Activated CD8-positive, alpha-beta T cell treated with anti-CD3 and anti-CD28 coated beads for 36 hours (primary cell): ENCODE measurements around the gene CTNNA2. TPM values are rescaled to one million over a fixed set of nuclear protein-coding genes. Genes with fewer than 3 reads are reported as not detected.

ENCODE experiments used
- ATAC-seq: fragments of 200-7000 bp; cut with Tn5 transposase; one replicate; pipeline ENCODE4 v1.10.0; 2021; ENCODE audit warnings: mild to moderate bottlenecking, moderate library complexity
- CTCF ChIA-PET: fragments of 350-600 bp; sonication (Branson Sonifier 250); formaldehyde crosslinking; loops from one replicate; lab custom pipeline; 2021; ENCODE audit warnings: antibody characterized with exemption; lab: Charles Lee
- POLR2A ChIA-PET: fragments of 350-600 bp; sonication (Branson Sonifier 250); formaldehyde crosslinking; loops from one replicate; lab custom pipeline; 2021; ENCODE audit warnings: antibody characterized with exemption; lab: Charles Lee
- DNase-seq: peaks from one replicate; pipeline ENCODE4 v3.0.0-alpha.2; 2020
- H3K27ac Mint-ChIP-seq: one replicate; pipeline ENCODE4 v1.8.0; 2021; ENCODE audit warnings: mild to moderate bottlenecking, mixed read lengths
- H3K27me3 Mint-ChIP-seq: one replicate; pipeline ENCODE4 v1.8.0; 2021; ENCODE audit warnings: mixed read lengths
- H3K36me3 Mint-ChIP-seq: one replicate; pipeline ENCODE4 v1.8.0; 2021; ENCODE audit warnings: low read depth, mixed read lengths
- H3K4me1 Mint-ChIP-seq: one replicate; pipeline ENCODE4 v1.8.0; 2021; ENCODE audit warnings: low read depth, mixed read lengths
- H3K4me3 Mint-ChIP-seq: one replicate; pipeline ENCODE4 v1.8.0; 2021; ENCODE audit warnings: mild to moderate bottlenecking, moderate library complexity, mixed read lengths
- H3K9me3 Mint-ChIP-seq: one replicate; pipeline ENCODE4 v1.8.0; 2021; ENCODE audit warnings: mixed read lengths
- intact Hi-C: fragments of 100-400 bp; cut with micrococcal nuclease; formaldehyde crosslinking; loops from one replicate; pipeline ENCODE4 v1.10.0; 2022
- total RNA-seq, 2 experiments: library from RNA; stranded (reverse); gene quantifications; one replicate each; pipeline ENCODE4 v1.2.3, GENCODE V29; 2021
- TF ChIP-seq, protein P1 (sequence below): fragments of 200-600 bp; IDR thresholded peaks from one replicate; pipeline ENCODE4 v1.8.0; 2022; ENCODE audit warnings: antibody characterized with exemption, mild to moderate bottlenecking

Gene CTNNA2
- total RNA-seq, 2 experiments from 2014 or later, result not detected

DNA sequence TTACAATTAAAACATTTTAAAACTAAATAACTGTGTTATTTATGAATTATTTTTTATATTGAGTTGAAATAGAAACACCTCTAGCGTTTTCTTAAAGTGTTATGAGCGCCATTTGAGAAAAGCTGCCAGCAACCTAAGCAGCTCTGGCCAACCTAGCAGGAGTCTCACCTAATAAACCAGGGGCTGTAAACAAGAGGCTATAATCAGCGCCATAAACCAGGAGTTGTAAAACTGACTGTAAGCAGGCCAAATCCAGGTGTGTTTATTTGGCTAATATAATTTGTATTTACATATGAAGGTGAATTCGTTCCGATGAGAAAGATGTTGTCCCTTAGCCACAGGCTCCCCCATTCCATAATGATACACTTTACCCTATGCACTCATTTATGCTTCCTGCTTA is 757.0 kb downstream of the CTNNA2 start:
- no peaks in the 10 kb centered on the region for H3K36me3 Mint-ChIP-seq
- no peaks in the 10 kb centered on the region for H3K27me3 Mint-ChIP-seq
- DNase-seq (no peak), ATAC-seq (no peak)
- no peaks in the 10 kb centered on the region for H3K4me1 Mint-ChIP-seq
- TF ChIP-seq, protein P1, sequence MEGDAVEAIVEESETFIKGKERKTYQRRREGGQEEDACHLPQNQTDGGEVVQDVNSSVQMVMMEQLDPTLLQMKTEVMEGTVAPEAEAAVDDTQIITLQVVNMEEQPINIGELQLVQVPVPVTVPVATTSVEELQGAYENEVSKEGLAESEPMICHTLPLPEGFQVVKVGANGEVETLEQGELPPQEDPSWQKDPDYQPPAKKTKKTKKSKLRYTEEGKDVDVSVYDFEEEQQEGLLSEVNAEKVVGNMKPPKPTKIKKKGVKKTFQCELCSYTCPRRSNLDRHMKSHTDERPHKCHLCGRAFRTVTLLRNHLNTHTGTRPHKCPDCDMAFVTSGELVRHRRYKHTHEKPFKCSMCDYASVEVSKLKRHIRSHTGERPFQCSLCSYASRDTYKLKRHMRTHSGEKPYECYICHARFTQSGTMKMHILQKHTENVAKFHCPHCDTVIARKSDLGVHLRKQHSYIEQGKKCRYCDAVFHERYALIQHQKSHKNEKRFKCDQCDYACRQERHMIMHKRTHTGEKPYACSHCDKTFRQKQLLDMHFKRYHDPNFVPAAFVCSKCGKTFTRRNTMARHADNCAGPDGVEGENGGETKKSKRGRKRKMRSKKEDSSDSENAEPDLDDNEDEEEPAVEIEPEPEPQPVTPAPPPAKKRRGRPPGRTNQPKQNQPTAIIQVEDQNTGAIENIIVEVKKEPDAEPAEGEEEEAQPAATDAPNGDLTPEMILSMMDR, result no peak
- ChIA-PET CTCF (no interaction called here), POLR2A (no interaction called here)
- no peak overlapping the region for H3K27ac Mint-ChIP-seq
- intact Hi-C loops, result no loop called here
- H3K4me3 Mint-ChIP-seq, result no peak overlapping the region
- H3K9me3 Mint-ChIP-seq, result peaks cover 3% of the 10 kb centered on the region

DNA sequence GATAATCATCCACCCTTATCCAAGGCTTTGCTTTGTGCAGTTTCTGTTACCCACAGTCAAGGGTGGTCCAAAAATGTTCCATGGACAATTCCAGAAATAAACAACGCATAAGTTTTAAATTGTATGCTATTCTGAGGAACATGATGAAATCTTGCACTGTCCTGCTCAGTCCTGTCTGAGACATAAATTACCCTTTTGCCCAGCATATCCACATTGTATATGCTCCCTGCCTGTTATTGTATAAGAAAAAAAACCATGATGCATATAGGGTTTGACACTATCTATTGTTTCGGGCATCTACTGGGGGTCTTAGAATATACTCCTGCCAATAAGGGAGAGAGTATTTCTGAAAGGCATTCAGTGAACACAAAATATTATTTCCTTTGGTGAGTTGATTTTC is 767.7 kb downstream of the CTNNA2 start:
- Mint-ChIP-seq H3K27me3 (no peaks in the 10 kb centered on the region), H3K4me1 (no peaks in the 10 kb centered on the region), H3K9me3 (peaks cover 3% of the 10 kb centered on the region), H3K4me3 (no peak overlapping the region), H3K36me3 (no peaks in the 10 kb centered on the region), H3K27ac (no peak overlapping the region)
- intact Hi-C loops, result no loop called here
- no peak for ATAC-seq
- TF ChIP-seq, protein P1, result no peak
- DNase-seq, result no peak
- CTCF ChIA-PET, result no interaction called here
- POLR2A ChIA-PET, result no interaction called here

DNA sequence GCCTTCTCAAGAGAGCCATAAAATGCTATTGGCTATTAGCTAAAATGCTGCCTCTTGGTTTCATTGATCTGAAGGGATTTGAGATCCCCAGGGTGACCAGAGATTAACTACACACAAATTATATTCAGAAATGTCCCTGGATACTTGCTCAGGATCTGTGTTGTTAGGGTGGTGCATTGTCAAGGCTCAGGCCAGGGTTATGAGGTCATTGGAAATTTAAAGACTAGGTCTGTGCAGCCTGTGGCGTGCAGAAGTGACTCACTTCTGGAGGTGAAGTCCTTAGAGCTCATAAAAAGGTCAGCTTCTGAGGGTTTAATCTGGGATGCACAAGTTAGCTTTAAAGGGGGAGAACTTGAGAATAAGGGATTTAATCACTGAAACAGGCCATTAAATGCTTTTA is 768.2 kb downstream of the CTNNA2 start:
- H3K4me3 Mint-ChIP-seq, result no peak overlapping the region
- H3K36me3 Mint-ChIP-seq, result no peaks in the 10 kb centered on the region
- CTCF ChIA-PET, result no interaction called here
- H3K27me3 Mint-ChIP-seq, result no peaks in the 10 kb centered on the region
- ATAC-seq, result no peak
- peaks cover 5% of the 10 kb centered on the region for H3K9me3 Mint-ChIP-seq
- intact Hi-C loops, result no loop called here
- TF ChIP-seq, protein P1, result no peak
- POLR2A ChIA-PET, result interaction anchor here (0.6 kb wide), 1 partner anchor 97 kb away, joined by 3 read pairs; no protein-coding TSS in a partner anchor
- H3K4me1 Mint-ChIP-seq, result no peaks in the 10 kb centered on the region
- H3K27ac Mint-ChIP-seq, result no peak overlapping the region
- DNase-seq, result no peak

DNA sequence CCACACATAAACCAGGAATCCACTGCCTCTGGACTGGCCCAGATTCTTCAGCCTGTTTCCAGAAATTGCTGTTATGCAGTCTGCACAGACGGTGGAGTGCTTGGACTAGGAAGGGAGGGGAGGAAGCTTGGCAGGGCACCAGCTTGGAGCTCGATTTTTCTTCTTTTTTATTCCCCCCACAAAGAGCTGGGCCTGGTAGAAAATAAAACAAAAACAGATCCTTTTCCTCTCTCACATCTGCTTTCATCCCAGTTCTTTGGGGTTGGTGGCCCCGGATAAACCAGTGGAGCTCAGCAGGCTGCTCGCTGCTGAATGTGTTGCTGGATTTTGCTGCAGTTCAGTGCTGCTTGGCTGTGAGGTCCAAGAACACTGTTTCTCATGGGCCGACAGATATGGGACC is 775.7 kb downstream of the CTNNA2 start:
- Mint-ChIP-seq H3K4me1 (no peaks in the 10 kb centered on the region), H3K36me3 (no peaks in the 10 kb centered on the region), H3K27ac (no peak overlapping the region), H3K27me3 (no peaks in the 10 kb centered on the region), H3K4me3 (no peak overlapping the region), H3K9me3 (peaks cover 3% of the 10 kb centered on the region)
- no peak for DNase-seq
- ATAC-seq, result no peak
- TF ChIP-seq, protein P1, result no peak
- POLR2A ChIA-PET, result no interaction called here
- CTCF ChIA-PET, result no interaction called here
- intact Hi-C loops, result no loop called here

DNA sequence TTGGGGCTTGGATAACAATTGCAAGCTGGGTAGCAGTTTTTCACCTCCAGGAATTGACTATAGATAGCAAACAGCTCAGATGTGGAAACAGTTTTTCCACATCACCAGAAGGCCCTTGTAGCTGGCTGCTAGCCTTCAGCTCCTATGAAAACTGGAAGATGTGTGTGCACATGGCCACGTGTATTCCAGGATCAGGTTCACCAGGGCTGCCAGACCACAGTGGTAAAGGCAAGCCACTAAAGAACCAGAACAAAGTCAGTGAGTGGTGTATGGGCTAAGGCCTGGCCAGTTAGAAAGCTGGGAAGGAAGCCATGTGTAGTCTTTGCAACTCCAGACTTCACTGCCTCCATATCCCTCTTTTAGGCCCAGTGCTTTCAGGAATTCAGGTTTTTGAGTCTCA is 778.8 kb downstream of the CTNNA2 start:
- DNase-seq, result no peak
- no peaks in the 10 kb centered on the region for H3K27me3 Mint-ChIP-seq
- ATAC-seq, result no peak
- H3K4me3 Mint-ChIP-seq, result no peak overlapping the region
- no peak overlapping the region for H3K27ac Mint-ChIP-seq
- TF ChIP-seq, protein P1, result no peak
- peaks cover 4% of the 10 kb centered on the region for H3K9me3 Mint-ChIP-seq
- POLR2A ChIA-PET, result interaction anchor here (0.7 kb wide), 1 partner anchor 11 kb away, joined by 3 read pairs; no protein-coding TSS in a partner anchor
- H3K4me1 Mint-ChIP-seq, result no peaks in the 10 kb centered on the region
- intact Hi-C loops, result no loop called here
- no peaks in the 10 kb centered on the region for H3K36me3 Mint-ChIP-seq
- CTCF ChIA-PET, result no interaction called here
